ENCODE results near the gene ILKAP. TPM values are rescaled to one million over a fixed set of nuclear protein-coding genes. Genes with fewer than 3 reads are reported as not detected.

Gene ILKAP
- total and polyA plus RNA-seq, 2 donors (not counting 1 experiment from before 2014, with no cell fraction given), result 82.5 to 98.6 TPM

- DNase-seq (peak; percentile 66), ATAC-seq (ENCODE audit: low read depth) (peak; percentile 19)
- Histone ChIP-seq H2AFZ (ENCODE audit: insufficient read depth, low read depth, low read length, poor library complexity, severe bottlenecking) (peak overlapping the region; percentile 64), H3K9me3 (ENCODE audit: control extremely low read depth in 1 of 3, control insufficient read depth in 2 of 3, insufficient read depth in 1 of 3, low read length in 2 of 3) (peaks cover 0 to 17% (median 0%) of the 10 kb centered on the region in 3 donors), H3K4me2 (replicated peaks; ENCODE audit: low read depth, low read length, poor library complexity, severe bottlenecking) (peak overlapping the region; percentile 95), H3K36me3 (replicated peaks in 1 of 2; ENCODE audit: control extremely low read depth in 1 of 2, control insufficient read depth in 1 of 2, extremely low read depth in 1 of 2, insufficient read depth in 2 of 2, low read length in 1 of 2) (peaks cover 0 to under 1% of the 10 kb centered on the region in 2 experiments), H3K4me1 (ENCODE audit: control insufficient read depth in 2 of 2, insufficient read depth in 2 of 2, low read length in 2 of 2) (peaks cover 14 to 19% of the 10 kb centered on the region in 2 donors), H3K27me3 (replicated peaks in 1 of 4; ENCODE audit: control extremely low read depth in 1 of 4, control insufficient read depth in 3 of 4, insufficient read depth in 4 of 4, low read length in 3 of 4) (peaks cover 0 to 46% (median 17%) of the 10 kb centered on the region in 4 experiments), H3K27ac (ENCODE audit: low read length in 2 of 2) (no peak overlapping the region), H3K79me2 (ENCODE audit: control insufficient read depth, insufficient read depth, low read length) (no peaks in the 10 kb centered on the region), H3K9ac (ENCODE audit: low read length) (peak overlapping the region; percentile 42), H4K20me1 (ENCODE audit: control insufficient read depth, insufficient read depth, low read length, poor library complexity, severe bottlenecking) (peaks cover 5% of the 10 kb centered on the region), H3K4me3 (ENCODE audit: control extremely low read depth in 1 of 5, extremely low read depth in 1 of 5, insufficient read depth in 1 of 5, low read depth in 2 of 5, low read length in 4 of 5) (peak overlapping the region in 3 of 5 experiments; percentile 47 to 67 (median 58))
- Mint-ChIP-seq H3K4me1 (peaks cover 20% of the 10 kb centered on the region), H3K4me3 (peak overlapping the region; percentile 74), H3K27ac (no peak overlapping the region), H3K27me3 (peaks cover 15% of the 10 kb centered on the region), H3K9me3 (ENCODE audit: insufficient read depth) (no peaks in the 10 kb centered on the region)
- intact Hi-C loops (cut with micrococcal nuclease), result loop anchor here (1.0 to 5.0 kb wide), 3 partner anchors 36 to 272 kb away; partner anchors contain the start of genes ILKAP, TRAF3IP1 and UBE2F
- ChIA-PET POLR2A (interaction anchor here (1.7 kb wide), 1 partner anchor 35 kb away, joined by 9 read pairs; the partner anchor contains the start of gene ILKAP), CTCF (interaction anchor here (1.1 kb wide), 1 partner anchor 17 kb away, joined by 3 read pairs; no protein-coding TSS in a partner anchor)
- TF ChIP-seq CTCF (IDR thresholded peaks at IDR 0.05) (no peak), EZH2 (IDR thresholded peaks at IDR 0.05; ENCODE audit: borderline replicate concordance, insufficient read depth, low read depth, low read length, poor library complexity, severe bottlenecking) (no peak)
- WGBS (ENCODE audit: insufficient coverage), result 21% methylated on average over 75 of the region's 75 CpGs
These were observed 35.5 kb upstream of the ILKAP start for GRCh38 chr2:238238766-238239542.
